Neural cell (in vitro differentiated cells): ENCODE data around the gene METTL8. TPM values are rescaled to one million over a fixed set of nuclear protein-coding genes. Genes with fewer than 3 reads are reported as not detected.

Source experiments
- H2AFZ ChIP-seq: fragments of 200-600, 300-800 bp; sonication (generic), shearing (Covaris generic); 2 replicates; pipeline ENCODE4 v1.6.0; 2014; ENCODE audit warnings: low read depth, mild to moderate bottlenecking, antibody characterized with exemption, low read length, moderate library complexity
- H3F3A ChIP-seq: fragments of 200-600 bp; shearing (Covaris generic); 2 replicates; pipeline ENCODE4 v1.6.1; 2016; ENCODE audit warnings: mild to moderate bottlenecking, moderate library complexity, mixed read lengths, antibody characterized with exemption, low read length; ENCODE audit not compliant: insufficient read depth, poor library complexity, severe bottlenecking
- H3K27ac ChIP-seq: fragments of 200-600, 300-800 bp; sonication (generic), shearing (Covaris generic); 2 replicates; pipeline ENCODE4 v1.5.1; 2014; ENCODE audit warnings: mild to moderate bottlenecking, low read length, moderate library complexity
- H3K27me3 ChIP-seq: fragments of 300-800, 200-600 bp; sonication (generic), shearing (Covaris generic); 2 replicates; pipeline ENCODE4 v1.6.0; 2014; ENCODE audit warnings: mild to moderate bottlenecking, low read depth, low read length, moderate library complexity; ENCODE audit not compliant: insufficient read depth
- H3K36me3 ChIP-seq: fragments of 300-800, 200-600 bp; sonication (generic), shearing (Covaris generic); 2 replicates; pipeline ENCODE4 v1.5.1; 2014; ENCODE audit warnings: mild to moderate bottlenecking, antibody characterized with exemption, low read length, moderate library complexity; ENCODE audit not compliant: insufficient read depth
- H3K4me2 ChIP-seq: fragments of 300-800, 200-600 bp; sonication (generic), shearing (Covaris generic); 2 replicates; pipeline ENCODE4 v1.6.0; 2014; ENCODE audit warnings: mild to moderate bottlenecking, low read length
- H3K4me3 ChIP-seq: fragments of 300-800, 200-600 bp; sonication (generic), shearing (Covaris generic); 2 replicates; pipeline ENCODE4 v1.5.1; 2014; ENCODE audit warnings: mild to moderate bottlenecking, low read length, moderate library complexity
- H3K79me2 ChIP-seq: fragments of 200-600 bp; shearing (Covaris generic); replicated peaks from 2 replicates; pipeline ENCODE4 v1.6.0; 2014; ENCODE audit warnings: mild to moderate bottlenecking, low read length, moderate library complexity; ENCODE audit not compliant: insufficient read depth
- H3K9ac ChIP-seq: fragments of 300-800, 200-600 bp; sonication (generic), shearing (Covaris generic); 2 replicates; pipeline ENCODE4 v1.6.1; 2016; ENCODE audit warnings: mild to moderate bottlenecking, low read length, mixed read lengths
- H3K9me2 ChIP-seq: fragments of 200-600 bp; shearing (Covaris generic); 2 replicates; pipeline ENCODE4 v1.6.1; 2016; ENCODE audit warnings: mild to moderate bottlenecking, low read length, mixed read lengths; ENCODE audit not compliant: insufficient read depth
- H3K9me3 ChIP-seq: fragments of 200-600, 300-800 bp; sonication (generic), shearing (Covaris generic); 2 replicates; pipeline ENCODE4 v1.6.1; 2016; ENCODE audit warnings: mild to moderate bottlenecking, mixed run types, low read length, moderate library complexity, mixed read lengths
- H4K20me1 ChIP-seq: fragments of 200-600 bp; shearing (Covaris generic); 2 replicates; pipeline ENCODE4 v1.6.1; 2016; ENCODE audit warnings: mild to moderate bottlenecking, mixed run types; ENCODE audit not compliant: insufficient read depth
- CTCF ChIP-seq: fragments of 450-650 bp; IDR thresholded peaks from 2 replicates; pipeline ENCODE4 v1.5.1; 2014; ENCODE audit warnings: antibody characterized with exemption, mild to moderate bottlenecking, moderate library complexity; ENCODE audit not compliant: poor library complexity, severe bottlenecking
- EP300 ChIP-seq: fragments of 450-650 bp; conservative IDR thresholded peaks from 2 replicates; pipeline ENCODE4 v1.6.1; 2014; ENCODE audit warnings: antibody characterized with exemption, mild to moderate bottlenecking, moderate library complexity; ENCODE audit not compliant: poor library complexity, severe bottlenecking
- MXI1 ChIP-seq: fragments of 450-650 bp; conservative IDR thresholded peaks from 2 replicates; pipeline ENCODE4 v1.6.1; 2014; ENCODE audit warnings: antibody characterized with exemption, mild to moderate bottlenecking; ENCODE audit not compliant: poor library complexity, severe bottlenecking
- POLR2AphosphoS5 ChIP-seq: IDR thresholded peaks from 2 replicates; pipeline ENCODE4 v1.6.1; 2012
- RAD21 ChIP-seq: fragments of 450-650 bp; conservative IDR thresholded peaks from 2 replicates; pipeline ENCODE4 v1.6.1; 2014; ENCODE audit warnings: antibody characterized with exemption, mild to moderate bottlenecking, moderate library complexity
- REST ChIP-seq: IDR thresholded peaks from 2 replicates; pipeline ENCODE4 v1.6.1; 2012; ENCODE audit warnings: borderline replicate concordance
- SMC3 ChIP-seq: fragments of 450-650 bp; conservative IDR thresholded peaks from 2 replicates; pipeline ENCODE4 v1.6.1; 2014; ENCODE audit warnings: antibody characterized with exemption, mild to moderate bottlenecking, moderate library complexity; ENCODE audit not compliant: poor library complexity
- polyA plus RNA-seq: library from polyadenylated mRNA; depleted of rRNA; stranded (reverse); fragments of >200 nt; gene quantifications from 2 replicates; pipeline ENCODE4 v1.2.3, GENCODE V29; 2014

Gene METTL8
- polyA plus RNA-seq, 1 donor from 2014 or later: 13.7 TPM

- Histone ChIP-seq H3K27ac (peak overlapping the region; percentile 84), H3K79me2 (peaks cover 18% of the 10 kb centered on the region), H2AFZ (peak overlapping the region; percentile 48), H3K36me3 (no peaks in the 10 kb centered on the region), H3K4me2 (peak overlapping the region; percentile 66), H4K20me1 (no peaks in the 10 kb centered on the region), H3K9ac (peak overlapping the region; percentile 84), H3F3A (no peaks in the 10 kb centered on the region), H3K9me3 (no peaks in the 10 kb centered on the region), H3K4me3 (peak overlapping the region; percentile 95), H3K9me2 (no peaks in the 10 kb centered on the region), H3K27me3 (no peaks in the 10 kb centered on the region)
- TF ChIP-seq SMC3: no peak
- TF ChIP-seq MXI1: peak; percentile 58
These were observed 624 bp downstream of the METTL8 start for GRCh38 chr2:171432969-171433762.

DNA sequence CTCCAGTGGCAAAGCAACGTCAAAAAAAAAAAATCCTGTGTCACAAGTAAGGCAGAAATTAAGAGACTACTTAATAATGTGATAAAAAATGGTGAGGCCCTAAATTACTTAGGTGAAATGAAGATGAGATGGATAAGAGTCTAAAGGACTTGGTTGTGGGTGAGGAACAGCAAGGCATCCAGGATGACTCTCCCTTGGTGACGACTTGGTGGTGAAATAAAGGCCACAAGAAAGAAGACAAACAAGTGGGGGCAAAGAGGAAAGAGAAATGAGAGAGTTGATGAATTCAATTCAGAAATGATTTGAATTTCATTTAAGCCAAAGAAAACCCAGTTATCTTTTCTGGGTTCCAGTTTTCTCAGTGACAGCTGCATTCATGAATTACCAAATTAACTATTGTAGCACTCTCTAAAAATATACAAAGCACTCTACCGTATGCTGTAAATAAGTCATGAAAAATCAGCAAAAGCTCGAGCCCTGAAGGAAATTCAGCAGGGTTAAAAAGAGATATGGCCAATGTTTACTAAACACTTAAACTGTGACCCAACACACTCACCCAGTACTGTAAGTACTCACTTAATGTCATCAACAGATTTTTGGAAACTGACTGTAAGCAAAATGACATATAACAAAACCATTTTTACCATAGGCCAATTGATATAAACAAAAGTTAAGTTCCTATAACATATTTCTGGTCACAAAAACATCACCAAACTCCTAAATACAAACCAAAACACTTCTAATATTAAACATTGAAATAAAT lies 1.4 kb downstream of the METTL8 start:
- H3K4me3 ChIP-seq: no peak overlapping the region
- peaks cover 12% of the 10 kb centered on the region for H3K79me2 ChIP-seq
- no peaks in the 10 kb centered on the region for H4K20me1 ChIP-seq
- H3K27ac ChIP-seq: no peak overlapping the region
- H3K27me3 ChIP-seq: no peaks in the 10 kb centered on the region
- H3K9ac ChIP-seq: no peak overlapping the region
- no peaks in the 10 kb centered on the region for H3F3A ChIP-seq
- no peak overlapping the region for H2AFZ ChIP-seq
- no peaks in the 10 kb centered on the region for H3K9me2 ChIP-seq
- H3K9me3 ChIP-seq: no peaks in the 10 kb centered on the region
- H3K36me3 ChIP-seq: no peaks in the 10 kb centered on the region
- no peak for TF ChIP-seq CTCF
- TF ChIP-seq POLR2AphosphoS5: no peak
- no peak for TF ChIP-seq RAD21
- TF ChIP-seq EP300: no peak
- no peak for TF ChIP-seq SMC3
- no peak for TF ChIP-seq REST
- H3K4me2 ChIP-seq: no peak overlapping the region
